HG03460 (cell line): ENCODE data around the gene SOHLH2.

Experiments used
- ATAC-seq: cut with Tn5 transposase; IDR thresholded peaks from one replicate; pipeline ENCODE4 v1.9.1; 2021; ENCODE audit not compliant: unreplicated experiment

The SOHLH2 gene

DNA sequence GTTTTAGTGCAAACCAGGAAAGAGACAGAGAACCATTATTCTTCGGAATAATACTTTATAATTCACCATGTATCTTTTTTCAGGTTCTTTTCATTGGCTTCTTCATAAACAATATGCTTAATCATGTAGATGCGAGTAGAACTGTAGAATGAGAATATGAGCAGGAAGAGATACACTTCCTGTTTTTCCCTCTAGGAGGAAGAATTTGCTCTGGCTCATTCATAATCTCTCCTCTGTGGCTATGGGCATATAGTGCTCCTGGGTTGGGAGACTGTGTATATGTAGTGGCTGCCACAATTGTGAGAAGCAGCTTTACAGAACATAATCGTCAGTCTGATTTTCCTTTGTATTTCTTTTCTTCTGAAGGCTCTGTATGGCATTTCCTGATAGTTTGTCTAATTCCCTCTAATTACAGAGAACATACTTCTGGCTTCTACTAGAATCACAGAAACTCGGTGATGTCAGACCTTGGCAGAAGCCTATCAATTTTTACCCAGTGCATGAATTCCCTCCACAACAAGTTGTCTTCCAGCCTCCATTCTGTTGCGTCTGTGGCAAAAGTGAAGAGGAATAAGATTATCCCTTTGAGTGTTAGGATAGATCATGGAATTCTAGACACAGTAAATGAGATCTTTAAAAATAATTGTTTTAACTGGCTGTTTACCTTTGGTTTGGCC lies 80.3 kb downstream of the SOHLH2 start:
- no peak for ATAC-seq

DNA sequence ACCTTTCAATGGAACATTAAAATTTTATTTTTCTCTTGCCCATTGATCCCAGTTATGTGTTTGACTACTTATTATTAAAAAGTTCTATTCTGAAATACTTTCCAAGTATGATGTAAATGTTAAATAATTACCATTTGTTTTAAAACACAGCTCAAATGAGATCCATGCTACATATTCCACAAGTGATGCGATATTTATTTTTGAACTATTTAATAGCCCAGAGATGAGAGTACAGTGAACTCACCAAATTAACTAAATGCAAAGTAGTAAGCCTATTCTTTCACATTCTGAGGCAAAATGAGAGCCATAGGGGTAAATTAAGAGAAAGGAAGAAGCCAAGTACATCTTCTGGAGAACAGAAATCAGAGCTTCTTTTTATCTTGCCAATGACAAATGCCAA lies 82.0 kb downstream of the SOHLH2 start:
- ATAC-seq = no peak

- ATAC-seq = no peak
Observed at GRCh38 chr13:36131931-36132297, 82.4 kb downstream of the SOHLH2 start.

GRCh38 chr13:36131222-36131930 lies 83.0 kb downstream of the SOHLH2 start, which contains the start of gene DCLK1:
DCLK1 (minus strand) TSS chr13:36131382.
- ATAC-seq = no peak

DNA sequence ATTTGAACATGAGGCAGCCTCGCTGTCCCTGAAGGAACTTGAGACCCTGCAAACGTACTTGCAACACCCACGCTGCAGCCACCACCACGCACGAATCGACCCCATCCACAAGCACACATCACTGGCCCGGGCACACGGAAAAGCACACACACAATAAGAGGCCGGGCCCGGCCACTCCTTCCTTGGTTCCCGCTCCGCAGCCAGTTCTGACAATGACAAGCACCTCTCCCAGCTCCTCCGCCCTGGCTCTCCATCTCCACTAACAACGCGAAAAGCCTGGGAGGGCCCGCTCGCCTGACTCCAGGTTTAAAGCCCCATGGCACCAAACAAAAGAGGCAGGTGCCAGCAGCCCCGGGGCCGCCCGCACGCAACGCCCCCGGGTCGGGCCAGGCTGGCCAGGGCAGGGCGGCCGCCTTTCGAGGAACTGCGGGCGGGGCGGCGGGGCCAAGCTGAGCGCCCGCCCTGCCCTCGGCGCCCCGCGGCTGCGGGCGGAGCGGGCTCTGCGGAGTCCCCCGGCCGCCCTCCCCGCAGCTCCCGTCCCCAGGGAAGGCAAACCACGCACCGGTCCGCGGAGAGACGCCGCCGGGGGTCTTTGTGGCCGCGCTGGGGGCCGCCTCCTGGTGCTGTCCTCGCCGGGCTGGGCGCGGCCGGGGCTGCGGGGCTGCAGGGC lies 83.7 kb downstream of the SOHLH2 start:
- no peak for ATAC-seq

DNA sequence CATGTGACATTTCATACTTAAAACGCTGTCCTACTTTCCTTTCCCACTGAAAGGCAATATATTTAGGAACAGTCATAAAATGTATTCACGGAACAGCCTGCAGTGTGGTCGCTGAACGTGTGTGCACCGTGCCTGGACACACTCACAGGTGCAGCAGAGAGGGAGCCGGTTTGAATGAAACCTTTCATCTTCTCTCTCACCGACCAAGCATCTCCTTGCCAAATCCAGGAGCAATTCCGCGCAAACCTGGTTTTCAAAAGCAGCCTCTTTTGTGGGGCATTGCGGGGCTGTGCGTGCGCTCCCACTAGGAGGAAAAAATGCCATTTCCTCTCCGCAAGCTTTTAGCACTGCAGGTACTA lies 84.2 kb downstream of the SOHLH2 start:
- no peak for ATAC-seq

GRCh38 chr13:36129539-36129938 lies 84.8 kb downstream of the SOHLH2 start:
- ATAC-seq = no peak

DNA sequence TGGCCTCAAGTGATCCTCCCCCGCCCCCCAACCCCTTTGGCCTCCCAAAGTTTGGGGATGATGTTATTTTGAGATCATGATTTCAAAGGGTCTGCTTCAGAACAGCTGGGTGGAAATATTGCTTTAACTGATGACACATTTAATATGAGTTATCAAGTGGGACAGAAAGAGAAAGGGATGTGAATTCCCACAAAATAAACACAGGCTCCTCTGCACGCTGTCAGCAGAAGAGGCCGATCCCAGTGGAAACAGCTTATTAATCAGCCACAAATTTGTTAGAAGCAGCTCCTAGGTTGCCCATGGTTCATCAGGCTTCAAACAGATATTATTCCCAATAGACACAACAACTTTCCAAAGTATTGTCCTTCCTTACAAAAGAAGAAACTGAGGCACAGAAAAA lies 87.9 kb downstream of the SOHLH2 start:
- no peak for ATAC-seq

- ATAC-seq = no peak
Observed at GRCh38 chr13:36125841-36126240, 88.5 kb downstream of the SOHLH2 start.

GRCh38 chr13:36124236-36124822 lies 90.0 kb downstream of the SOHLH2 start:
- ATAC-seq = no peak
